Measurements from ENCODE around the gene LAPTM5.
"Not testable (repeated sequence)": the region's sequence is repeated elsewhere in the genome, so short reads cannot be mapped to it uniquely, and the experiment has no call there.

LAPTM5 gene

DNA sequence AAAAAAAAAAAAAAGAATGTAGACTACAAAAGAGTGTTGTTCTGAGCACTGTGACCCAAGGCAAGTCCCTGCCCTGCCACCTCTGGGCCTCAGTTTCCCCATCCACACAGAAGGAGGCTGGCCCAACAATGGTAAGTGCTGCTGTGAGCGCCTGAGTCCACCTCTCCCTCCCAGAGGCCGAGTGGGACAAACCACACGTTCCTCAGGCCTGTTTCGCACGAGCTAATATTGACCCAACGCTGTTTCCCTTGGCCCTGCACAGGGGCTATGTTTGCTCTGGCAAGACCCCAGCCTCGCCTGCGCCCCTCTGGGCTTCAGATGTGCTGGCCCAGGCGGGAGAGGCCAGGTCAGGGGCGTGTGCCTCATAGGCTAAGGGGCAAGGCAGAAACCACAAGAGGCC is 12.6 kb upstream of the LAPTM5 start:
- Histone ChIP-seq H3K27ac (ENCODE audit: low read length) (no peak overlapping the region), H3K9ac (ENCODE audit: low read length) (no peak overlapping the region), H3K36me3 (replicated peaks; ENCODE audit: insufficient read depth, low read length) (no peaks in the 10 kb centered on the region), H2AFZ (ENCODE audit: low read length) (no peak overlapping the region), H4K20me1 (ENCODE audit: insufficient read depth, low read length) (no peaks in the 10 kb centered on the region), H3K4me1 (ENCODE audit: low read length) (no peaks in the 10 kb centered on the region), H3K4me3 (ENCODE audit: low read length) (no peak overlapping the region), H3K9me3 (replicated peaks; ENCODE audit: insufficient read depth, low read length) (no peaks in the 10 kb centered on the region), H3K9me2 (replicated peaks; ENCODE audit: insufficient read depth, low read length) (no peaks in the 10 kb centered on the region), H3F3A (ENCODE audit: insufficient read depth, low read length) (no peaks in the 10 kb centered on the region), H3K4me2 (ENCODE audit: low read depth, low read length) (no peak overlapping the region), H3K27me3 (replicated peaks; ENCODE audit: insufficient read depth, low read length) (no peaks in the 10 kb centered on the region), H3K79me2 (ENCODE audit: low read length) (no peaks in the 10 kb centered on the region)
- TF ChIP-seq EZH2 (optimal IDR thresholded peaks at IDR 0.05; ENCODE audit: low read depth, low read length) = no peak
- TF ChIP-seq, protein P1, sequence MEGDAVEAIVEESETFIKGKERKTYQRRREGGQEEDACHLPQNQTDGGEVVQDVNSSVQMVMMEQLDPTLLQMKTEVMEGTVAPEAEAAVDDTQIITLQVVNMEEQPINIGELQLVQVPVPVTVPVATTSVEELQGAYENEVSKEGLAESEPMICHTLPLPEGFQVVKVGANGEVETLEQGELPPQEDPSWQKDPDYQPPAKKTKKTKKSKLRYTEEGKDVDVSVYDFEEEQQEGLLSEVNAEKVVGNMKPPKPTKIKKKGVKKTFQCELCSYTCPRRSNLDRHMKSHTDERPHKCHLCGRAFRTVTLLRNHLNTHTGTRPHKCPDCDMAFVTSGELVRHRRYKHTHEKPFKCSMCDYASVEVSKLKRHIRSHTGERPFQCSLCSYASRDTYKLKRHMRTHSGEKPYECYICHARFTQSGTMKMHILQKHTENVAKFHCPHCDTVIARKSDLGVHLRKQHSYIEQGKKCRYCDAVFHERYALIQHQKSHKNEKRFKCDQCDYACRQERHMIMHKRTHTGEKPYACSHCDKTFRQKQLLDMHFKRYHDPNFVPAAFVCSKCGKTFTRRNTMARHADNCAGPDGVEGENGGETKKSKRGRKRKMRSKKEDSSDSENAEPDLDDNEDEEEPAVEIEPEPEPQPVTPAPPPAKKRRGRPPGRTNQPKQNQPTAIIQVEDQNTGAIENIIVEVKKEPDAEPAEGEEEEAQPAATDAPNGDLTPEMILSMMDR (IDR thresholded peaks at IDR 0.05; ENCODE audit: low read length) = no peak
- TF ChIP-seq EZH2phosphoT487 (IDR thresholded peaks at IDR 0.05; ENCODE audit: low read length) = no peak
- DNase-seq = no peak

DNA sequence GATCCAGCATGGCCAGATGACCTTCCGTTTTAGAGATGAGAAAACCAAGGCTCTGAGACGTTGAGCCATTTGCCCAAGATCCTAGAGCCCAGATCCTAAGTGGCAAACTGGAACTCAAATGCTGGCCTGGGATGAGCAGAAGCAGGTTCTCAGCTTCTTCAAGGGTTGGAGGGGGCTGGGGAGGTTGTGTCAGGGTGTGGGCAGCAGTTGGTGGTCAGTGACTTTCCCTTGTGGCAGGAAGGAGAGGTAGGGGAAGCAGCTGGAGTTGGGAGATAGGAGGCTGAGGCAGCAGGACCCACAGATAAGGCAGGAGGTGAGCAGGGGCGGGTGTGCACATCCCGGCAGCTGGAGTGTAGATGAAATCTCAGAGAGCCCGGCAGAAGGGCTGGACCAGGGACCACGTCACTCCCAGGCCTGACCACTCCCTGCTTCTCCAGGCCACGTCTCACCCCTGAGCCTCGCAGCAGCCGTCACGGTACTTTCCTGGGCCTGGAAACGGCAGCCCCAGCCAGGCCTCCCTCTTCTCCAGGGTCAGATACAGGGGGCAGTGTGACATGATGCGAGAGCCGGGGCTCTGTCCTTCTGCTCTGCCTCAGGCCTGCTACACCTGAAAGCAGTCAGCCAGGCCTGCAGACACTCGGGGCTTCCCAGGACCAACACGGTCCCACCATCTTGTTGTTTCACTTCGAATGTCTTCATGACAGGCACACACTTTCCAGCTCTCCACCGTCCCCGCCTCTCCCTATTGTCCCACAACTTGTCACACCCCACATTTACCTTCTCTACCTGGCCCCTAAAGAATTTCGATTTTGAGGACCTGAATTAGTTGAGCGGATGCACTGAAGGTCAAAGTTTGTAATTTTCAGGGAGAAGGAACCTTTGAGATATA is 11.5 kb upstream of the LAPTM5 start:
- no peaks in the 10 kb centered on the region for H3F3A ChIP-seq (ENCODE audit: insufficient read depth, low read length)
- no peaks in the 10 kb centered on the region for H3K4me1 ChIP-seq (ENCODE audit: low read length)
- H3K9me2 ChIP-seq (replicated peaks; ENCODE audit: insufficient read depth, low read length) = no peaks in the 10 kb centered on the region
- TF ChIP-seq, protein P1 (IDR thresholded peaks at IDR 0.05; ENCODE audit: low read length) = no peak
- no peak for TF ChIP-seq EZH2 (optimal IDR thresholded peaks at IDR 0.05; ENCODE audit: low read depth, low read length)
- no peak for TF ChIP-seq EZH2phosphoT487 (IDR thresholded peaks at IDR 0.05; ENCODE audit: low read length)
- no peaks in the 10 kb centered on the region for H3K9me3 ChIP-seq (replicated peaks; ENCODE audit: insufficient read depth, low read length)
- H4K20me1 ChIP-seq (ENCODE audit: insufficient read depth, low read length) = no peaks in the 10 kb centered on the region
- H3K4me3 ChIP-seq (ENCODE audit: low read length) = no peak overlapping the region
- no peak overlapping the region for H3K9ac ChIP-seq (ENCODE audit: low read length)
- no peak overlapping the region for H3K27ac ChIP-seq (ENCODE audit: low read length)
- no peak for DNase-seq
- H3K27me3 ChIP-seq (replicated peaks; ENCODE audit: insufficient read depth, low read length) = no peaks in the 10 kb centered on the region
- H3K79me2 ChIP-seq (ENCODE audit: low read length) = no peaks in the 10 kb centered on the region
- no peak overlapping the region for H2AFZ ChIP-seq (ENCODE audit: low read length)
- H3K36me3 ChIP-seq (replicated peaks; ENCODE audit: insufficient read depth, low read length) = no peaks in the 10 kb centered on the region
- no peak overlapping the region for H3K4me2 ChIP-seq (ENCODE audit: low read depth, low read length)

DNA sequence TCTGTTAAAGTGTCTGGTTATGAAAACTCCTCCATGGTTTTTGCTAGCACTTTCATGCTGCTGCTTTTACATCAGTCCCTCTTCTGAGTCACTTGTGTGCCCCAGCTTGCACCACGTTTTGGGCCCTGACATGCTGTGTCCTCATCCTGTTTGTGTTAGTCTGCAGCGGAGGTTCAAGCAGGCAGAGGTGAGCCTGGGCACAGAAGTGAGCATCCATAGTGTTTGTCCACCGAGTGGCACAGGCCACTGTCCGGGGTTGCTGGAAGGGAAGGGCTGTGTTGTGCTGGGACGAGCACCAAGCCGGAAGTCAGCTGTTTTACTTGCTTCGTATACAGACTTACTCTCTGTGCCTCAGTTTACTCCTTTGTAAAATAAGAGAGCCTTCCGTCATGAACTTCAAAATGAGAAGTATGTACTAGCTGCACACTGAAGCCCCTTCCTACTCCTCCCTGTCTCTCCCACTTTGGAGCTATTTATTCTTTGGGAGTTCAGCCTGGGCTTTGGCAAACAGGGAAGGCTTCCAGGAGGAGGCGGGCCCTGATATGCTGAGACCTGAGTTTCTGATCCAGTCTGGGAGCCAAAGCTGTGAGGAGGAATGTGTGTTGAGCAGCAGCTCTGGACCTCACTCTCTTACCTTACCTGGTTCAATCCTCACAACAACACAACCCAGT is 10.7 kb upstream of the LAPTM5 start:
- no peak overlapping the region for H3K27ac ChIP-seq (ENCODE audit: low read length)
- H3K4me3 ChIP-seq (ENCODE audit: low read length) = no peak overlapping the region
- H3K4me2 ChIP-seq (ENCODE audit: low read depth, low read length) = no peak overlapping the region
- H3K9ac ChIP-seq (ENCODE audit: low read length) = no peak overlapping the region
- no peaks in the 10 kb centered on the region for H3K9me2 ChIP-seq (replicated peaks; ENCODE audit: insufficient read depth, low read length)
- no peak for DNase-seq
- H3K9me3 ChIP-seq (replicated peaks; ENCODE audit: insufficient read depth, low read length) = no peaks in the 10 kb centered on the region
- H3K36me3 ChIP-seq (replicated peaks; ENCODE audit: insufficient read depth, low read length) = no peaks in the 10 kb centered on the region
- no peaks in the 10 kb centered on the region for H3K79me2 ChIP-seq (ENCODE audit: low read length)
- H3K27me3 ChIP-seq (replicated peaks; ENCODE audit: insufficient read depth, low read length) = no peaks in the 10 kb centered on the region
- peaks cover 2% of the 10 kb centered on the region for H3K4me1 ChIP-seq (ENCODE audit: low read length)
- TF ChIP-seq EZH2phosphoT487 (IDR thresholded peaks at IDR 0.05; ENCODE audit: low read length) (no peak), EZH2 (optimal IDR thresholded peaks at IDR 0.05; ENCODE audit: low read depth, low read length) (no peak)
- TF ChIP-seq, protein P1 (IDR thresholded peaks at IDR 0.05; ENCODE audit: low read length) = no peak
- H3F3A ChIP-seq (ENCODE audit: insufficient read depth, low read length) = no peaks in the 10 kb centered on the region
- no peaks in the 10 kb centered on the region for H4K20me1 ChIP-seq (ENCODE audit: insufficient read depth, low read length)
- H2AFZ ChIP-seq (ENCODE audit: low read length) = no peak overlapping the region

DNA sequence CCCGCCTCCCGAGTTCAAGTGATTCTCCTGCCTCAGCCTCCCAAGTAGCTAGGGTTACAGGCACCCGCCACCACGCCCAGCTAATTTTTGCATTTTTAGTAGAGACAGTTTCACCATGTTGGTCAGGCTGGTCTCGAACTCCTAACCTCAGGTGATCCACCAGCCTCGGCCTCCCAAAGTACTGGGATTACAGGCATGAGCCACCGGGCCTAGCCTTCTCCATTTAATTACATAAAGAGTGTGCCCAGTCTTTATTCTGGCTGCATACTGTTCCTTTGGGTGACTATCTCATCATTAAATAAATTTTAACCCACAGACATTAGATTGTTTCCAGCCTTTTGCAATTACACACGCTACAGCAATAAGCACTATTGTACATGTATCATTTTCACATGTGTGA is 9.4 kb upstream of the LAPTM5 start:
- not testable (repeated sequence) for H3K9ac ChIP-seq (ENCODE audit: low read length); H3K36me3 ChIP-seq (replicated peaks; ENCODE audit: insufficient read depth, low read length); H3K79me2 ChIP-seq (ENCODE audit: low read length); H3K27me3 ChIP-seq (replicated peaks; ENCODE audit: insufficient read depth, low read length); DNase-seq; H3K4me2 ChIP-seq (ENCODE audit: low read depth, low read length); H3K4me3 ChIP-seq (ENCODE audit: low read length); H3K9me3 ChIP-seq (replicated peaks; ENCODE audit: insufficient read depth, low read length); H3K9me2 ChIP-seq (replicated peaks; ENCODE audit: insufficient read depth, low read length); H3F3A ChIP-seq (ENCODE audit: insufficient read depth, low read length); H2AFZ ChIP-seq (ENCODE audit: low read length); H3K27ac ChIP-seq (ENCODE audit: low read length); H4K20me1 ChIP-seq (ENCODE audit: insufficient read depth, low read length)
- H3K4me1 ChIP-seq (ENCODE audit: low read length) = peaks cover 15% of the 10 kb centered on the region

Measured in MM.1S (cell line).